Skeletal muscle satellite cell (primary cell): ENCODE measurements around the gene TOR3A. TPM values are rescaled to one million over a fixed set of nuclear protein-coding genes. Genes with fewer than 3 reads are reported as not detected.
A peak's percentile ranks its signal among the peaks of the same experiment; 100 is the strongest.
"Not testable (repeated sequence)": the region's sequence is repeated elsewhere in the genome, so short reads cannot be mapped to it uniquely, and the experiment has no call there.

Experiments used
- H3K27me3 ChIP-seq: 2 replicates; pipeline ENCODE4 v1.7.0; 2013; ENCODE audit warnings: low read length; ENCODE audit not compliant: control insufficient read depth, insufficient read depth
- H3K36me3 ChIP-seq: 2 replicates; pipeline ENCODE4 v1.7.0; 2013; ENCODE audit warnings: mild to moderate bottlenecking, control low read depth, low read length; ENCODE audit not compliant: insufficient read depth
- H3K4me1 ChIP-seq: 2 replicates; pipeline ENCODE4 v1.7.0; 2013; ENCODE audit warnings: low read length; ENCODE audit not compliant: control insufficient read depth, insufficient read depth
- H3K4me2 ChIP-seq: 2 replicates; pipeline ENCODE4 v1.7.0; 2013; ENCODE audit warnings: mild to moderate bottlenecking, low read length
- H3K4me3 ChIP-seq: 2 replicates; pipeline ENCODE4 v1.7.0; 2013; ENCODE audit warnings: low read length
- H3K9ac ChIP-seq: 2 replicates; pipeline ENCODE4 v1.7.0; 2013; ENCODE audit warnings: mild to moderate bottlenecking, low read depth, low read length, moderate library complexity
- H3K9me3 ChIP-seq: replicated peaks from 2 replicates; pipeline ENCODE4 v1.7.0; 2013; ENCODE audit warnings: mild to moderate bottlenecking, control low read depth, low read length
- small RNA-seq: library from RNA; depleted of rRNA; stranded (forward); fragments of <200 nt; gene quantifications from one replicate; pipeline ENCODE3, GENCODE V24; 2012

The TOR3A gene

GRCh38 chr1:179138755-179139154 is 56.9 kb downstream of the TOR3A start:
- not testable (repeated sequence) for H3K9ac ChIP-seq, H3K4me3 ChIP-seq, H3K9me3 ChIP-seq, H3K27me3 ChIP-seq
- H3K36me3 ChIP-seq: peaks cover 17% of the 10 kb centered on the region
- H3K4me2 ChIP-seq: peak overlapping the region; percentile 82
- H3K4me1 ChIP-seq: peaks cover 39% of the 10 kb centered on the region

GRCh38 chr1:179141592-179142251 is 59.9 kb downstream of the TOR3A start:
- Histone ChIP-seq H3K4me3 (peak overlapping the region; percentile 88), H3K27me3 (no peaks in the 10 kb centered on the region), H3K4me1 (peaks cover 59% of the 10 kb centered on the region), H3K9ac (peak overlapping the region; percentile 100), H3K36me3 (peaks cover 17% of the 10 kb centered on the region), H3K9me3 (no peaks in the 10 kb centered on the region), H3K4me2 (peak overlapping the region; percentile 83)

- peak overlapping the region; percentile 83 for H3K4me2 ChIP-seq
- no peaks in the 10 kb centered on the region for H3K9me3 ChIP-seq
- peak overlapping the region; percentile 88 for H3K4me3 ChIP-seq
- H3K27me3 ChIP-seq: no peaks in the 10 kb centered on the region
- H3K9ac ChIP-seq: peak overlapping the region; percentile 100
- H3K4me1 ChIP-seq: peaks cover 55% of the 10 kb centered on the region
- peaks cover 17% of the 10 kb centered on the region for H3K36me3 ChIP-seq
Measured at GRCh38 chr1:179142889-179143299, 61.0 kb downstream of the TOR3A start.

GRCh38 chr1:179143322-179143721 is 61.5 kb downstream of the TOR3A start:
- Histone ChIP-seq H3K9me3 (no peaks in the 10 kb centered on the region), H3K4me3 (peak overlapping the region; percentile 47), H3K4me2 (peak overlapping the region; percentile 83), H3K4me1 (peaks cover 50% of the 10 kb centered on the region), H3K36me3 (peaks cover 17% of the 10 kb centered on the region), H3K27me3 (no peaks in the 10 kb centered on the region), H3K9ac (peak overlapping the region; percentile 100)

GRCh38 chr1:179144626-179145025 is 62.8 kb downstream of the TOR3A start:
- H3K27me3 ChIP-seq: no peaks in the 10 kb centered on the region
- H3K4me3 ChIP-seq: no peak overlapping the region
- H3K4me2 ChIP-seq: no peak overlapping the region
- H3K9ac ChIP-seq: no peak overlapping the region
- H3K4me1 ChIP-seq: peaks cover 42% of the 10 kb centered on the region
- H3K36me3 ChIP-seq: peaks cover 12% of the 10 kb centered on the region
- no peaks in the 10 kb centered on the region for H3K9me3 ChIP-seq

GRCh38 chr1:179145521-179145920 is 63.7 kb downstream of the TOR3A start:
- no peaks in the 10 kb centered on the region for H3K9me3 ChIP-seq
- H3K4me1 ChIP-seq: peaks cover 33% of the 10 kb centered on the region
- no peaks in the 10 kb centered on the region for H3K27me3 ChIP-seq
- H3K9ac ChIP-seq: no peak overlapping the region
- no peak overlapping the region for H3K4me3 ChIP-seq
- H3K36me3 ChIP-seq: peaks cover 3% of the 10 kb centered on the region
- H3K4me2 ChIP-seq: no peak overlapping the region

Small RNA genes within 50 kb of the gene (small RNA-seq; reads per million reads assigned to genes)
- not detected for gene AL512326.3
